ACC112 (cell line): ENCODE results near the gene PDLIM3.
"Not testable (repeated sequence)": the region's sequence is repeated elsewhere in the genome, so short reads cannot be mapped to it uniquely, and the experiment has no call there.

Experiments used
- H2AFZ ChIP-seq: fragments of 200-600 bp; sonication (generic); one replicate; pipeline ENCODE4 v1.6.0; 2017; ENCODE audit warnings: antibody characterized with exemption, low read length; ENCODE audit not compliant: unreplicated experiment
- H3K27ac ChIP-seq: fragments of 200-600 bp; sonication (generic); 2 replicates; pipeline ENCODE4 v1.5.1; 2014; ENCODE audit warnings: low read depth, mild to moderate bottlenecking, antibody characterized with exemption, low read length, moderate library complexity
- H3K27me3 ChIP-seq: fragments of 200-600 bp; sonication (generic); 2 replicates; pipeline ENCODE4 v1.6.1; 2014; ENCODE audit warnings: mild to moderate bottlenecking, antibody characterized with exemption, low read length, moderate library complexity, mixed read lengths; ENCODE audit not compliant: insufficient read depth
- H3K36me3 ChIP-seq: fragments of 200-600 bp; sonication (generic); 2 replicates; pipeline ENCODE4 v1.6.1; 2016; ENCODE audit warnings: mild to moderate bottlenecking, antibody characterized with exemption, low read length, moderate library complexity, mixed read lengths; ENCODE audit not compliant: insufficient read depth
- H3K4me1 ChIP-seq: fragments of 200-600 bp; sonication (generic); one replicate; pipeline ENCODE4 v1.6.1; 2016; ENCODE audit warnings: low read length, mixed read lengths; ENCODE audit not compliant: insufficient read depth, unreplicated experiment, control insufficient read depth
- H3K4me3 ChIP-seq: fragments of 200-600 bp; sonication (generic); 2 replicates; pipeline ENCODE4 v1.5.1; 2014; ENCODE audit warnings: mild to moderate bottlenecking, low read depth, low read length
- H3K79me2 ChIP-seq: fragments of 200-600 bp; sonication (generic); one replicate; pipeline ENCODE4 v1.6.0; 2016; ENCODE audit warnings: low read length; ENCODE audit not compliant: control insufficient read depth, unreplicated experiment, insufficient read depth

The PDLIM3 gene

DNA sequence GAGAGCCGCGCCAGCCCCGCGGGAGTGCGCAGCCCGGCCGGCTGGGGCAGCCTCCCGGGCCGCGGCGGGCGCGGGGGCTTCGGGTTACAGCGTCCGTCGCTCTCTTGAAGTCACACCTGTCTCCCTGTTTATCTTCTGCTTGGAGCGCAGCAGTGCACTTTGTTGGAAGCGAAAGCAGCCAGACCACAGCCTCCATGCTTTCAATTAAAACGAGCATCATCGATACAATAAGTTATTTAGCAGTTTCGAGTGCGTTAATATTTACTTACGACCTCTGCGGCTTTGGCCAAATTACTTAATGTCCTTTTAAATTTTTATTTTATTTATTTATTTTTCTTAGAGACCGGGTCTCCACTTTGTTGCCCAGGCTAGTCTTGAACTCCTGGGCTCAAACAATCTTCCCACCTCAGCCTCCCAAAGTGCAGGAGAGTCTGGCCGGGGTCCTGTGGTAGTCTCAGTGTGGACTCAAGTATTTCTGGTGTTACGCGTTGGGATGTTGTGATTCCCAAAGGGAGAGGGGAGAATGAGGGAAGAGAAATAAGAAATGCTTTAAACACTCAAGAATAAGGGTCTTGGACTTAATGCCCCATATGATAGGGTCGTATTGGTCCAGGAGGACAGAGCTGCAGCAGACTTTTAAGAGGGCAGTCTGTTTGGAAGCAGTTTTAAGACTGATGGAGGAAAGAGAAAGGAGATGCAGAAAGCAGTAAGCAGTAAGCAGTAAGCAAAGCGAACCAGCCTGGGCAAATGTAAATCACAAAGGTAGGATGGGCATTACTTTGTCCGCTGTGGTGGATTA is 504 bp upstream of the PDLIM3 start:
- Histone ChIP-seq H2AFZ (no peak overlapping the region), H3K79me2 (no peaks in the 10 kb centered on the region), H3K36me3 (no peaks in the 10 kb centered on the region), H3K27me3 (peaks cover 26% of the 10 kb centered on the region), H3K4me3 (peak overlapping the region; percentile 88), H3K4me1 (peaks cover 7% of the 10 kb centered on the region), H3K27ac (no peak overlapping the region)

DNA sequence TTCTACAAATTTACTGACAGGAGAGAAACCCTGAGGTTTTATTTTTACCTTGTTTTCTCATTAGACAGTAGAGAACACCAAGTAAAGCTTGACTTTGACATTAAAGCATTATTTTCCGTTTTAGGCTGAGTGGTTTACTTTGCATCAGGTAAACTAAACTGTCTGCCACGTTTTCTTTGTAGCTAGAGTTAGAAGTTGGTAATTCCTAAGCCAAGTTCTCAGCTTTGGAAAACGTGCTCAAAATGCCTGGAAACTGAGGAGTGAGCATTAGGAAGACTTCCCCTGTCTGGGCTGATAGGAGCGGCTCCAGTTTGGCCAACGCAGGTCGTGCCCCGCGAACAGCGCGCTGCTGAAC is 819 bp downstream of the PDLIM3 start:
- Histone ChIP-seq H3K4me3 (peak overlapping the region; percentile 88), H3K27me3 (peaks cover 19% of the 10 kb centered on the region; the same call in 1 of the 2 replicates), H3K27ac (no peak overlapping the region), H2AFZ (peak overlapping the region; percentile 99), H3K79me2 (no peaks in the 10 kb centered on the region), H3K4me1 (peaks cover 7% of the 10 kb centered on the region), H3K36me3 (no peaks in the 10 kb centered on the region)

- Histone ChIP-seq H3K27me3 (peaks cover 11% of the 10 kb centered on the region; the same call in 1 of the 2 replicates), H3K27ac (no peak overlapping the region)
These were observed 2.4 kb downstream of the PDLIM3 start for GRCh38 chr4:185532795-185533324.

DNA sequence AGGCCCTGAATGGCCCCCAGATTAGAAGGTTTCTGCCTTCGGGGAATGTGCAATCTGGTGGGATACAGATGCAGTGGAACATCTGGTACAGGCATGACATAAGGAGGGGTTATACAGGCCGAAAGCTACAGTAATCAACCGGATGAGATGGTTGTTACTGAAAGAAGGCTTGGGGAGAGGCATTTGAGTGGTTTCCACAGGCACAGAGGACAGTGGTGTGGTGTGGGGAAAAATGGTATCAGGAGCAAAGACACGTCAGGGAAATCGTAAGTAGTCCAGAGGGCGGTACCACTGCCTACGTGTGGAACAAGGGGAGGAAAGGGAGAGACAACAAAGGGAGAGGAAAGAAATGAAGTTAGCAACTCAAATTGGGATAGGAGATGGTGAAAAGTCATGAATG is 3.0 kb downstream of the PDLIM3 start:
- H3K4me3 ChIP-seq: no peak overlapping the region
- no peak overlapping the region for H3K27ac ChIP-seq
- no peak overlapping the region for H2AFZ ChIP-seq
- H3K79me2 ChIP-seq: no peaks in the 10 kb centered on the region
- peaks cover 7% of the 10 kb centered on the region; the same call in 1 of the 2 replicates for H3K27me3 ChIP-seq
- no peaks in the 10 kb centered on the region for H3K36me3 ChIP-seq
- H3K4me1 ChIP-seq: peaks cover 7% of the 10 kb centered on the region

More at GRCh38 chr4:185532795-185533324, 2.4 kb downstream of the PDLIM3 start:
- H2AFZ ChIP-seq: no peak overlapping the region
- H3K36me3 ChIP-seq: no peaks in the 10 kb centered on the region
- peaks cover 7% of the 10 kb centered on the region for H3K4me1 ChIP-seq
- H3K79me2 ChIP-seq: no peaks in the 10 kb centered on the region
- no peak overlapping the region for H3K4me3 ChIP-seq

- H3K4me1 ChIP-seq, H2AFZ ChIP-seq, H3K79me2 ChIP-seq, H3K27ac ChIP-seq, H3K27me3 ChIP-seq, H3K36me3 ChIP-seq, H3K4me3 ChIP-seq: not testable (repeated sequence)
These were observed 3.7 kb downstream of the PDLIM3 start for GRCh38 chr4:185531654-185532053.

GRCh38 chr4:185529413-185529812 is 5.9 kb downstream of the PDLIM3 start:
- 0 out of 2 replicates have a peak, but pooled peaks cover 2% of the 10 kb centered on the region for H3K27me3 ChIP-seq
- H2AFZ ChIP-seq: no peak overlapping the region
- H3K36me3 ChIP-seq: no peaks in the 10 kb centered on the region
- H3K79me2 ChIP-seq: no peaks in the 10 kb centered on the region
- no peak overlapping the region for H3K27ac ChIP-seq
- no peaks in the 10 kb centered on the region for H3K4me1 ChIP-seq
- H3K4me3 ChIP-seq: no peak overlapping the region

DNA sequence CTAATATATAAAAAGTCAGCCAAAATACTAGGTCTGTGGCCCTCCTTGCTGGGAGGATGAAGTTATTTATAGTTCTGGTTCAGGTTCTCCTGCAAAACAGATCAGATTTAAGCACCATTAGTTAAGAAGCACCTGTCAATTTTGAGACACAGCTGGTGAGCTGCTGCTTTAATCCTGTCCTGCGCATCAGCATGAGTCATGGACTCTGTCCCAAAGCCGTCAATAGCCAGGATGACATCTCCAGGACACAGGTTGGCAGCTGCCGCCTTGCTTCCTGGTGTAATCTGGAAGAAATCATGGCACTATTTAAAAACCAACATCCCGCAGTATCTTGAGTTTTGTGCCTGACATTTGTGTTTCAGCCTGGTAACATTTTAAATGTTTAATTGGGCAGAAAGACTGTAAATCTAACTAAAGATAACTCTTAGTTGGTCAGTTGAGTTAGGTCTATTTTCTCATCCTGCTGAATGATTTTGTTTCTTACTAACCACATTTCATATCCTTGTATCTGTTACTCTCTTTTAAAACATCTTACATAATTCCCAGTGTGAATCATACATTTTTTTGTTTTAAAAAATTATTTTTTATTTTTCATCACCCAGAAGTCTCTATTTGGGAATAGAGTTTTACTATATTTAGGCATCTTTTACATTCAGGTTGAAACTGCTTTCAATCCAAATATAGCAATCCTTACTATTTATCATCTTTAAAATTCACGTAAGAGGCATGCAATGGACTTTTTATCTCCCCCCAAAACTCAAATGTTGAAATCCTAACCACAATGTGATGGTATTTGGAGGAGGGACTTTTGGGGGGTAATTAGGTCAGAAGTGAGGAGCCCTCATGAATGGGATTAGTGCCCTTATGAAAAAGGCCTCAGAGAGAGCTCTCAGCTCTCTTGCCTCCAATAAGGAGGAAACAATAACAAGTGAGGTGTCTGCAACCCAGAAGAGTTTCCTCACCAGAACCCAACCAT is 10.1 kb downstream of the PDLIM3 start:
- Histone ChIP-seq H3K27ac (no peak overlapping the region), H3K4me1 (no peaks in the 10 kb centered on the region), H3K4me3 (no peak overlapping the region)

DNA sequence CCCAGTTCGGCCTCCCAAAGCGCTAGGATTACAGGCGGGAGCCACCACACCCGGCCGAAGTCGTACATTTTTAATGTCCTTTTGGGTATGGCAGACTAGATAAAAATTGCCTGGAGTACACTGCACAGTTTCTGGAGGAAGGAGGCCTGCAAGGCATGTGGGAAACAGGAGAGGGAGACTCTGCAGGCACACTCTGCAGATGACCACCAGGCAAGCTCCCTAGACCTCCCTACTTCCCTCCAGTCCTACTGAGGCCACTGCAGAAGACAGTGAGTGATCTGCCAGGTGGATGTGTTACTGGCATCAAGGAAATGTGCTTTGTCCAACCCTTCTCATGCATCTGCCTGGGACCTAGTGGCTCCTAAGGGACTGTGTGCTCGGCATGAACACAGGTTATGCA is 11.4 kb downstream of the PDLIM3 start:
- no peak overlapping the region for H3K4me3 ChIP-seq
- H3K27me3 ChIP-seq: 0 out of 2 replicates have a peak, but pooled peaks cover 2% of the 10 kb centered on the region
- no peaks in the 10 kb centered on the region for H3K79me2 ChIP-seq
- H3K27ac ChIP-seq: no peak overlapping the region
- H3K4me1 ChIP-seq: no peaks in the 10 kb centered on the region
- no peak overlapping the region for H2AFZ ChIP-seq
- no peaks in the 10 kb centered on the region for H3K36me3 ChIP-seq

More for the DNA sequence above, 10.1 kb downstream of the PDLIM3 start:
- Histone ChIP-seq H2AFZ (no peak overlapping the region), H3K27me3 (0 out of 2 replicates have a peak, but pooled peaks cover 2% of the 10 kb centered on the region), H3K79me2 (no peaks in the 10 kb centered on the region), H3K36me3 (no peaks in the 10 kb centered on the region)

- H3K79me2 ChIP-seq: no peaks in the 10 kb centered on the region
These were observed 12.9 kb downstream of the PDLIM3 start for GRCh38 chr4:185522451-185522850.

GRCh38 chr4:185520119-185520518 is 15.2 kb downstream of the PDLIM3 start:
- Histone ChIP-seq H3K4me3 (no peak overlapping the region), H3K4me1 (no peaks in the 10 kb centered on the region), H3K27ac (no peak overlapping the region), H3K27me3 (no peaks in the 10 kb centered on the region), H3K79me2 (no peaks in the 10 kb centered on the region), H3K36me3 (no peaks in the 10 kb centered on the region), H2AFZ (no peak overlapping the region)

More at GRCh38 chr4:185522451-185522850, 12.9 kb downstream of the PDLIM3 start:
- Histone ChIP-seq H3K4me3 (no peak overlapping the region), H2AFZ (no peak overlapping the region), H3K27me3 (0 out of 2 replicates have a peak, but pooled peaks cover 2% of the 10 kb centered on the region), H3K36me3 (no peaks in the 10 kb centered on the region), H3K27ac (no peak overlapping the region), H3K4me1 (no peaks in the 10 kb centered on the region)
